PC-3 (cell line): ENCODE measurements around the gene ATP8A2. TPM values are rescaled to one million over a fixed set of nuclear protein-coding genes. Genes with fewer than 3 reads are reported as not detected.
"Not testable (repeated sequence)": the region's sequence is repeated elsewhere in the genome, so short reads cannot be mapped to it uniquely, and the experiment has no call there.

ENCODE experiments used
- ATAC-seq: fragments of 200-7000 bp; cut with Tn5 transposase; 2 replicates; pipeline ENCODE4 v1.9.1; 2020; ENCODE audit warnings: mild to moderate bottlenecking, moderate library complexity
- BruUV-seq: library from RNA; stranded (reverse); fragments of 400-500 nt; replicated peaks from 2 replicates; lab custom pipeline; 2021; lab: Mats Ljungman, UMichigan
- CTCF ChIA-PET: fragments of 300-600 bp; sonication (Branson Sonifier 250); formaldehyde crosslinking; loops from one replicate; lab custom pipeline; 2022; ENCODE audit warnings: antibody characterized with exemption; lab: Charles Lee
- POLR2A ChIA-PET: fragments of 300-600 bp; sonication (Branson Sonifier 250); formaldehyde crosslinking; loops from one replicate; lab custom pipeline; 2022; ENCODE audit warnings: antibody characterized with exemption; ENCODE audit not compliant: unreplicated experiment; lab: Charles Lee
- DNase-seq: peaks from one replicate; pipeline ENCODE4 v3.0.0-alpha.2; 2015
- H2AFZ ChIP-seq: fragments of 300-600 bp; sonication (generic); 2 replicates; pipeline ENCODE4 v1.6.0; 2016; ENCODE audit warnings: antibody characterized with exemption, low read length
- H3F3A ChIP-seq: fragments of 300-600 bp; sonication (generic); one replicate; pipeline ENCODE4 v1.6.0; 2017; ENCODE audit warnings: antibody characterized with exemption, low read length, control low read depth, mild to moderate bottlenecking; ENCODE audit not compliant: unreplicated experiment
- H3K27ac ChIP-seq: fragments of 300-600 bp; sonication (generic); 2 replicates; pipeline ENCODE4 v1.5.1; 2016; ENCODE audit warnings: mild to moderate bottlenecking, low read length
- H3K27me3 ChIP-seq: fragments of 300-600 bp; sonication (generic); 2 replicates; pipeline ENCODE4 v1.6.1; 2016; ENCODE audit warnings: low read length, mixed read lengths
- H3K36me3 ChIP-seq: fragments of 300-600 bp; sonication (generic); 2 replicates; pipeline ENCODE4 v1.6.1; 2016; ENCODE audit warnings: low read depth, mixed run types, low read length, mixed read lengths
- H3K4me1 ChIP-seq: fragments of 300-600 bp; sonication (generic); 2 replicates; pipeline ENCODE4 v1.5.1; 2016; ENCODE audit warnings: low read length; ENCODE audit not compliant: insufficient read depth
- H3K4me2 ChIP-seq: fragments of 300-600 bp; sonication (generic); 2 replicates; pipeline ENCODE4 v1.6.0; 2016; ENCODE audit warnings: low read length
- H3K4me3 ChIP-seq: fragments of 300-600 bp; sonication (generic); 2 replicates; pipeline ENCODE4 v1.5.1; 2016; ENCODE audit warnings: mild to moderate bottlenecking, low read length, mixed read lengths
- H3K79me2 ChIP-seq: fragments of 300-600 bp; sonication (generic); 2 replicates; pipeline ENCODE4 v1.6.1; 2017; ENCODE audit warnings: low read length, mixed read lengths
- H3K9ac ChIP-seq: fragments of 300-600 bp; sonication (generic); 2 replicates; pipeline ENCODE4 v1.6.0; 2016; ENCODE audit warnings: mild to moderate bottlenecking, low read length
- H3K9me2 ChIP-seq: fragments of 300-600 bp; sonication (generic); replicated peaks from 2 replicates; pipeline ENCODE4 v1.6.1; 2016; ENCODE audit warnings: mixed run types, low read length, mixed read lengths
- H3K9me3 ChIP-seq: fragments of 300-600 bp; sonication (generic); 2 replicates; pipeline ENCODE4 v1.6.1; 2016; ENCODE audit warnings: low read length, mixed read lengths
- H4K20me1 ChIP-seq: fragments of 300-600 bp; sonication (generic); 2 replicates; pipeline ENCODE4 v1.6.1; 2016; ENCODE audit warnings: low read length, mixed read lengths
- EZH2 ChIP-seq: fragments of 300-600 bp; sonication (generic); IDR thresholded peaks from one replicate; pipeline ENCODE4 v1.6.1; 2017; ENCODE audit warnings: antibody characterized with exemption, mild to moderate bottlenecking, low read length; ENCODE audit not compliant: unreplicated experiment
- EZH2phosphoT487 ChIP-seq: fragments of 300-600 bp; sonication (generic); IDR thresholded peaks from 2 replicates; pipeline ENCODE4 v1.6.1; 2018; ENCODE audit warnings: mild to moderate bottlenecking, antibody characterized with exemption, low read length, borderline replicate concordance
- intact Hi-C: fragments of 100-400 bp; cut with micrococcal nuclease; formaldehyde crosslinking; loops from 2 replicates; pipeline ENCODE4 v1.9.0; 2023
- total RNA-seq: library from RNA; depleted of rRNA; stranded (reverse); fragments of >200 nt; gene quantifications from 2 replicates; pipeline ENCODE4 v1.2.3, GENCODE V29; 2014
- TF ChIP-seq, protein P1 (sequence below): fragments of 300-600 bp; sonication (generic); conservative IDR thresholded peaks from 2 replicates; pipeline ENCODE4 v1.5.1; 2017; ENCODE audit warnings: antibody characterized with exemption, low read depth, mild to moderate bottlenecking, low read length

Gene ATP8A2
- total RNA-seq, 1 experiment from 2014 or later, result 0.04 TPM

DNA sequence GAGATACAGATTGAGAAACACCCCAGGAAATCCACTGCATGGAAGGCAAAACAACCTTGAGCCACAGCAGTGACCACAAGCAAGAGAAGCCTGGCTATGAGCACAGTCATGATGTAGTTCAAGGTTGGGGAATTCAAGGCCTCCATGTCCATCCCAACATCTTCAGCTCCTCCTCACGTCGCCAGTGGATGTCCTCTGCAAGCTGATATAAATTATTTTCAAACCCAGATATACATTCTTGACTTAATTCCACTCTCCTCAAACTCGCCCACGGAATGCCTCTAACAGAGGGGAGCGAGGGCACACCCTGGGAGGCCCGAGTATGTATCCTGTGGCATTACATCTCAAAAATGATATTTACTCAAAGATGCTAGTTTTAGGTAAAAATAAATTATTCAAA lies 574.5 kb downstream of the ATP8A2 start:
- peaks cover 12% of the 10 kb centered on the region for H3K4me1 ChIP-seq
- no peak overlapping the region for H3K4me2 ChIP-seq
- no peaks in the 10 kb centered on the region for H3K36me3 ChIP-seq
- H3F3A ChIP-seq, result no peaks in the 10 kb centered on the region
- H3K9ac ChIP-seq, result no peak overlapping the region
- no peak overlapping the region for H3K4me3 ChIP-seq
- CTCF ChIA-PET, result no interaction called here
- DNase-seq (no peak), ATAC-seq (no peak)
- TF ChIP-seq EZH2 (no peak), EZH2phosphoT487 (no peak)
- TF ChIP-seq, protein P1, sequence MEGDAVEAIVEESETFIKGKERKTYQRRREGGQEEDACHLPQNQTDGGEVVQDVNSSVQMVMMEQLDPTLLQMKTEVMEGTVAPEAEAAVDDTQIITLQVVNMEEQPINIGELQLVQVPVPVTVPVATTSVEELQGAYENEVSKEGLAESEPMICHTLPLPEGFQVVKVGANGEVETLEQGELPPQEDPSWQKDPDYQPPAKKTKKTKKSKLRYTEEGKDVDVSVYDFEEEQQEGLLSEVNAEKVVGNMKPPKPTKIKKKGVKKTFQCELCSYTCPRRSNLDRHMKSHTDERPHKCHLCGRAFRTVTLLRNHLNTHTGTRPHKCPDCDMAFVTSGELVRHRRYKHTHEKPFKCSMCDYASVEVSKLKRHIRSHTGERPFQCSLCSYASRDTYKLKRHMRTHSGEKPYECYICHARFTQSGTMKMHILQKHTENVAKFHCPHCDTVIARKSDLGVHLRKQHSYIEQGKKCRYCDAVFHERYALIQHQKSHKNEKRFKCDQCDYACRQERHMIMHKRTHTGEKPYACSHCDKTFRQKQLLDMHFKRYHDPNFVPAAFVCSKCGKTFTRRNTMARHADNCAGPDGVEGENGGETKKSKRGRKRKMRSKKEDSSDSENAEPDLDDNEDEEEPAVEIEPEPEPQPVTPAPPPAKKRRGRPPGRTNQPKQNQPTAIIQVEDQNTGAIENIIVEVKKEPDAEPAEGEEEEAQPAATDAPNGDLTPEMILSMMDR, result no peak
- POLR2A ChIA-PET, result no interaction called here
- no peaks in the 10 kb centered on the region for H4K20me1 ChIP-seq
- no peaks in the 10 kb centered on the region for H3K79me2 ChIP-seq
- H3K9me2 ChIP-seq, result no peaks in the 10 kb centered on the region
- no peak overlapping the region for H3K27ac ChIP-seq
- BruUV-seq, result no TSS peak
- no peaks in the 10 kb centered on the region for H3K9me3 ChIP-seq
- no peaks in the 10 kb centered on the region for H3K27me3 ChIP-seq
- intact Hi-C loops, result no loop called here
- H2AFZ ChIP-seq, result no peak overlapping the region

DNA sequence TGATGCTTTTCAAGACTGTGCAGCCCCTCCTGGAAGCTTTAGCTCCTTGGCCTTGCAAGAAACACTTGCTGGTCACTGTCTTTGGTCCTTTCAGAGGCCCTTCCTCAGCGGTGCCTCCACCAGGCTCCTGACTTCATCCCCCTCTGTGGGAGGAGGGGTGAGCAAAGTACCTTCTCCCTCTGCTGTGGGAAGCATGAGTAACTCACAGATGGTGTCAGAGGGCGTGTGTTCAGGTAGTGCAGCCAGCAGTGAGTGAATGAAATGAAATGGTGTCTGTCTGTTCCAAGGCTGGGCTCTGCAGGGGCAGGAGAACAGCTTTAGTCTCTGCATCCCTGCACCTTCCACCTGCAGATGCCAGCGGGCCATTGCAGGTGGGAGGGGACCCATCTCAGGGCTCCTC lies 577.1 kb downstream of the ATP8A2 start:
- Histone ChIP-seq H3K36me3 (no peaks in the 10 kb centered on the region), H3K9me2 (no peaks in the 10 kb centered on the region), H3K4me1 (peaks cover 27% of the 10 kb centered on the region), H3K27ac (no peak overlapping the region), H2AFZ (no peak overlapping the region), H3K4me3 (no peak overlapping the region), H3K4me2 (peak overlapping the region; percentile 31; the same call in 1 of the 2 replicates), H3K79me2 (no peaks in the 10 kb centered on the region), H3F3A (no peaks in the 10 kb centered on the region), H3K9ac (no peak overlapping the region), H3K27me3 (no peaks in the 10 kb centered on the region), H4K20me1 (no peaks in the 10 kb centered on the region), H3K9me3 (no peaks in the 10 kb centered on the region)
- intact Hi-C loops, result no loop called here
- TF ChIP-seq EZH2 (no peak), EZH2phosphoT487 (no peak)
- TF ChIP-seq, protein P1, result no peak
- DNase-seq (peak; percentile 46), ATAC-seq (peak; percentile 73)
- ChIA-PET POLR2A (no interaction called here), CTCF (no interaction called here)
- BruUV-seq, result no TSS peak

DNA sequence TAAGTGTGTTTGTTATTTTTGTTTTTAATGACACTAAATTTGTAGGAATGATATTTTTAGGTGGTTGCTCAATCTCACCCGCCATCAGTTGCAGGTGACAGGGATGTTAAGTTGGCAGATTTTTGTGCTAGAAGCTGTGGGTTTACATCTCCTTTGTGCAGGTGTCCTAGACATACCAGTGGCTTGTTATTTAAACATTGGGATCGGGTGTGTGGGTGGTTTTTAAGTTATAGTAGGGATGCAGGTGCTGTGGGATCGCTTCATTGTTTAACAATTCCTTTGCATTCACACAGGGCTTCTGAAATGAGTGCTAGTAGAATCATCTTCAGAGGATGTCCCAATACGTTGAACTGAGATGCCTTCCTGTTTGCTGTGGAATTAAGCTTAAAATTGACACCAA lies 580.1 kb downstream of the ATP8A2 start:
- Histone ChIP-seq H3K4me3 (no peak overlapping the region), H3K4me2 (no peak overlapping the region), H3K36me3 (no peaks in the 10 kb centered on the region), H3K79me2 (no peaks in the 10 kb centered on the region), H3K9ac (no peak overlapping the region), H3K27ac (no peak overlapping the region), H3F3A (no peaks in the 10 kb centered on the region), H2AFZ (no peak overlapping the region), H4K20me1 (no peaks in the 10 kb centered on the region), H3K4me1 (peaks cover 40% of the 10 kb centered on the region), H3K9me3 (no peaks in the 10 kb centered on the region), H3K27me3 (no peaks in the 10 kb centered on the region), H3K9me2 (no peaks in the 10 kb centered on the region)
- CTCF ChIA-PET, result no interaction called here
- no TSS peak for BruUV-seq
- TF ChIP-seq EZH2 (no peak), EZH2phosphoT487 (no peak)
- TF ChIP-seq, protein P1, result no peak
- DNase-seq (no peak), ATAC-seq (no peak)
- intact Hi-C loops, result no loop called here
- POLR2A ChIA-PET, result no interaction called here

DNA sequence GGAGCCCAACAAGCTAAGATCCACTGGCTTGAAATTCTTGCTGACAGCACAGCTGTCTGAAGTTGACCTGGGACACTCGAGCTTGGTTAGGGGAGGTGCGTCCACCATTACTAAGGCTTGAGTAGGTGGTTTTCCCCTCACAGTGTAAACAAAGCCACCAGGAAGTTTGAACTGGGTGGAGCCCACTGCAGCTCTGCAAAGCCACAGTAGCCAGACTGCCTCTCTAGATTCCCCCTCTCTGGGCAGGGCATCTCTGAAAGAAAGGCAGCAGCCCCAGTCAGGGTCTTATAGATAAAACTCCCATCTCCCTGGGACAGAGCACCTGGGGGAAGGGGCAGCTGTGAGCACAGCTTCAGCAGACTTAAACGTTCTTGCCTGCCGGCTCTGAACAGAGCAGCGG lies 582.3 kb downstream of the ATP8A2 start:
- H2AFZ ChIP-seq, result peak overlapping the region; percentile 42; the same call in 1 of the 2 replicates
- H3K4me3 ChIP-seq, H3F3A ChIP-seq, H3K27ac ChIP-seq, H3K9me2 ChIP-seq, H3K27me3 ChIP-seq, H3K9me3 ChIP-seq, H4K20me1 ChIP-seq, H3K36me3 ChIP-seq, intact Hi-C loops, BruUV-seq, H3K79me2 ChIP-seq, H3K9ac ChIP-seq, CTCF ChIA-PET: not testable (repeated sequence)
- POLR2A ChIA-PET, result interaction anchor here (0.6 to 0.9 kb wide), 2 partner anchors 11 to 93 kb away, joined by 3 to 4 read pairs; no protein-coding TSS in a partner anchor
- ATAC-seq, result peak; percentile 55; the same call in 1 of the 2 replicates
- peaks cover 33% of the 10 kb centered on the region for H3K4me1 ChIP-seq
- peak; percentile 42 for DNase-seq
- H3K4me2 ChIP-seq, result peak overlapping the region; percentile 28; the same call in 1 of the 2 replicates
